Measurements from ENCODE around the gene KLHL29. TPM values are rescaled to one million over a fixed set of nuclear protein-coding genes. Genes with fewer than 3 reads are reported as not detected.

KLHL29 gene
- total RNA-seq, 1 experiment from 2014 or later, result 16.7 TPM

GRCh38 chr2:23485841-23486683, 101.1 kb downstream of the KLHL29 start:
- no peak for ATAC-seq
- DNase-seq (ENCODE audit: low read depth, low spot score), result no peak
- POLR2A ChIA-PET, result no interaction called here

DNA sequence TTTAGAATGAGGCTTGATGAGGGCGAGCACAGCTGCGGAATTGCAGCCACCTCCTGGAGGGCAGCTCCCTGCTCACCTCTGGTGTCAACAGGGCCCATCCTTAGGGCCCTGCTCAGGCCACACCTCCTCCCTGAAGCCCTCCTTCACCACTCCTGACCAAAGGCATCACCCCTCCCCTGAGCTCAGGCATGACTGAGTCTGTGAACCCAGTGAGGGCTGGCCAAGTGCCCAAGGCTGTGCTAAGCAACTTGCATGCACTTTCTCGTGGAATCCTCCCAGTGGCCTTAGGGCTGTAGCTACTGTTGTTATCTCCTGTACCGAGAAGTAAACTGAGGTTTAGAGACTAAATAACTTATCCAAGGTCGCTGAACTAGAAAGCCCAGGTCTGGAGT, 101.7 kb downstream of the KLHL29 start:
- TF ChIP-seq CEBPB (IDR thresholded peaks at IDR 0.05; ENCODE audit: low read depth) (no peak), FOSL1 (IDR thresholded peaks at IDR 0.05; ENCODE audit: low read depth) (no peak), RAD21 (IDR thresholded peaks at IDR 0.05; ENCODE audit: low read depth) (no peak), TCF7L2 (IDR thresholded peaks at IDR 0.05; ENCODE audit: borderline replicate concordance, extremely low read depth, insufficient read depth, insufficient read length) (no peak)
- TF ChIP-seq, protein P1, sequence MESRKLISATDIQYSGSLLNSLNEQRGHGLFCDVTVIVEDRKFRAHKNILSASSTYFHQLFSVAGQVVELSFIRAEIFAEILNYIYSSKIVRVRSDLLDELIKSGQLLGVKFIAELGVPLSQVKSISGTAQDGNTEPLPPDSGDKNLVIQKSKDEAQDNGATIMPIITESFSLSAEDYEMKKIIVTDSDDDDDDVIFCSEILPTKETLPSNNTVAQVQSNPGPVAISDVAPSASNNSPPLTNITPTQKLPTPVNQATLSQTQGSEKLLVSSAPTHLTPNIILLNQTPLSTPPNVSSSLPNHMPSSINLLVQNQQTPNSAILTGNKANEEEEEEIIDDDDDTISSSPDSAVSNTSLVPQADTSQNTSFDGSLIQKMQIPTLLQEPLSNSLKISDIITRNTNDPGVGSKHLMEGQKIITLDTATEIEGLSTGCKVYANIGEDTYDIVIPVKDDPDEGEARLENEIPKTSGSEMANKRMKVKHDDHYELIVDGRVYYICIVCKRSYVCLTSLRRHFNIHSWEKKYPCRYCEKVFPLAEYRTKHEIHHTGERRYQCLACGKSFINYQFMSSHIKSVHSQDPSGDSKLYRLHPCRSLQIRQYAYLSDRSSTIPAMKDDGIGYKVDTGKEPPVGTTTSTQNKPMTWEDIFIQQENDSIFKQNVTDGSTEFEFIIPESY (IDR thresholded peaks at IDR 0.05; ENCODE audit: extremely low read depth, insufficient replicate concordance, low read length), result no peak
- TF ChIP-seq, protein P2, sequence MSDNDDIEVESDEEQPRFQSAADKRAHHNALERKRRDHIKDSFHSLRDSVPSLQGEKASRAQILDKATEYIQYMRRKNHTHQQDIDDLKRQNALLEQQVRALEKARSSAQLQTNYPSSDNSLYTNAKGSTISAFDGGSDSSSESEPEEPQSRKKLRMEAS (IDR thresholded peaks at IDR 0.05), result no peak
- Histone ChIP-seq H3K27ac (ENCODE audit: low read depth, low read length) (no peak overlapping the region), H3K4me3 (replicated peaks in 1 of 2; ENCODE audit: low read depth in 1 of 2, low read length in 2 of 2) (no peak overlapping the region), H2AFZ (ENCODE audit: low read depth, low read length, poor library complexity, severe bottlenecking) (no peak overlapping the region), H4K20me1 (ENCODE audit: insufficient read depth) (no peaks in the 10 kb centered on the region; the same call in 1 of the 2 replicates), H3K9me3 (ENCODE audit: control insufficient read depth in 1 of 2, insufficient read depth in 1 of 2, low read depth in 1 of 2, low read length in 2 of 2) (no peaks in the 10 kb centered on the region), H3K79me2 (ENCODE audit: insufficient read depth, low read length) (no peaks in the 10 kb centered on the region), H3K4me1 (ENCODE audit: control insufficient read depth in 1 of 2, insufficient read depth in 2 of 2, low read length in 2 of 2) (peaks cover 10 to 21% of the 10 kb centered on the region in 2 experiments), H3K36me3 (ENCODE audit: control insufficient read depth in 1 of 2, insufficient read depth in 2 of 2, low read length in 2 of 2) (no peaks in the 10 kb centered on the region), H3K9ac (ENCODE audit: low read length) (no peak overlapping the region), H3K9me2 (ENCODE audit: insufficient read depth) (no peaks in the 10 kb centered on the region), H3K4me2 (ENCODE audit: low read length) (no peak overlapping the region), H3K27me3 (ENCODE audit: insufficient read depth, low read length) (no peaks in the 10 kb centered on the region)
- intact Hi-C loops (cut with micrococcal nuclease), result no loop called here
- CTCF ChIA-PET, result no interaction called here
- RAD21 ChIA-PET (ENCODE audit: low non-redundant PET in 1 of 2, low total read pairs in 2 of 2, uncharacterized antibody in 2 of 2, unreplicated experiment in 2 of 2), result no interaction called here
- no TSS peak for BruUV-seq (replicated peaks)
- POLR2A ChIA-PET, result no interaction called here
- ATAC-seq (no peak), DNase-seq (ENCODE audit: low read depth, low spot score) (no peak)

More at GRCh38 chr2:23485841-23486683, 101.1 kb downstream of the KLHL29 start:
- Histone ChIP-seq H3K79me2 (ENCODE audit: insufficient read depth, low read length) (no peaks in the 10 kb centered on the region), H3K4me2 (ENCODE audit: low read length) (no peak overlapping the region), H3K27me3 (ENCODE audit: insufficient read depth, low read length) (no peaks in the 10 kb centered on the region), H3K9me3 (ENCODE audit: control insufficient read depth in 1 of 2, insufficient read depth in 1 of 2, low read depth in 1 of 2, low read length in 2 of 2) (no peaks in the 10 kb centered on the region), H3K36me3 (ENCODE audit: control insufficient read depth in 1 of 2, insufficient read depth in 2 of 2, low read length in 2 of 2) (no peaks in the 10 kb centered on the region), H3K9me2 (ENCODE audit: insufficient read depth) (no peaks in the 10 kb centered on the region), H4K20me1 (ENCODE audit: insufficient read depth) (no peaks in the 10 kb centered on the region; the same call in 1 of the 2 replicates), H2AFZ (ENCODE audit: low read depth, low read length, poor library complexity, severe bottlenecking) (no peak overlapping the region), H3K4me3 (replicated peaks in 1 of 2; ENCODE audit: low read depth in 1 of 2, low read length in 2 of 2) (no peak overlapping the region), H3K9ac (ENCODE audit: low read length) (no peak overlapping the region), H3K27ac (ENCODE audit: low read depth, low read length) (no peak overlapping the region), H3K4me1 (ENCODE audit: control insufficient read depth in 1 of 2, insufficient read depth in 2 of 2, low read length in 2 of 2) (peaks cover 14 to 27% of the 10 kb centered on the region in 2 experiments)
- ChIA-PET CTCF (no interaction called here), RAD21 (ENCODE audit: low non-redundant PET in 1 of 2, low total read pairs in 2 of 2, uncharacterized antibody in 2 of 2, unreplicated experiment in 2 of 2) (no interaction called here)
- BruUV-seq (replicated peaks), result no TSS peak
- no peak for TF ChIP-seq CEBPB (IDR thresholded peaks at IDR 0.05; ENCODE audit: low read depth)
- TF ChIP-seq EZH2 (IDR thresholded peaks at IDR 0.05), result no peak
- TF ChIP-seq, protein P3, sequence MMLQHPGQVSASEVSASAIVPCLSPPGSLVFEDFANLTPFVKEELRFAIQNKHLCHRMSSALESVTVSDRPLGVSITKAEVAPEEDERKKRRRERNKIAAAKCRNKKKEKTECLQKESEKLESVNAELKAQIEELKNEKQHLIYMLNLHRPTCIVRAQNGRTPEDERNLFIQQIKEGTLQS (IDR thresholded peaks at IDR 0.05), result no peak
- TF ChIP-seq SRF (IDR thresholded peaks at IDR 0.05; ENCODE audit: low read depth), result no peak
- TF ChIP-seq TCF7L2 (IDR thresholded peaks at IDR 0.05; ENCODE audit: borderline replicate concordance, extremely low read depth, insufficient read depth, insufficient read length), result no peak
- TF ChIP-seq SP1 (IDR thresholded peaks at IDR 0.05; ENCODE audit: low read depth), result no peak
- TF ChIP-seq YY1 (IDR thresholded peaks at IDR 0.05; ENCODE audit: extremely low read depth, insufficient replicate concordance, low read depth, low read length), result no peak
- intact Hi-C loops (cut with micrococcal nuclease), result no loop called here
